ENCODE results near the gene XG. TPM values are rescaled to one million over a fixed set of nuclear protein-coding genes. Genes with fewer than 3 reads are reported as not detected.
A peak's percentile ranks its signal among the peaks of the same experiment; 100 is the strongest.

The XG gene
- total and polyA plus RNA-seq, 4 donors, result 0.21 to 0.71 (median 0.39) TPM

GRCh38 chrX:2781226-2781571, 29.4 kb downstream of the XG start:
- TF ChIP-seq CTCF (IDR thresholded peaks at IDR 0.05; ENCODE audit: control extremely low read depth, extremely low read depth), result no peak
- no peak overlapping the region for H3K9ac ChIP-seq (ENCODE audit: insufficient read depth in 1 of 2, low read length in 2 of 2)
- no peaks in the 10 kb centered on the region for H3K36me3 ChIP-seq (ENCODE audit: control insufficient read depth in 4 of 4, insufficient read depth in 4 of 4, low read length in 4 of 4)
- 83 to 94% methylated on average over 1 of the region's 1 CpG for WGBS, 2 donors
- no peak for DNase-seq
- no peak overlapping the region for H3K27ac ChIP-seq (ENCODE audit: low read depth in 1 of 2, low read length in 1 of 2)
- ATAC-seq (ENCODE audit: insufficient read depth, low FRiP score), result no peak
- no peaks in the 10 kb centered on the region for H3K4me1 ChIP-seq (ENCODE audit: control insufficient read depth in 5 of 5, insufficient read depth in 5 of 5, low read length in 5 of 5)
- peaks cover 0 to 21% (median 16%) of the 10 kb centered on the region in 3 donors for H3K27me3 ChIP-seq (ENCODE audit: control insufficient read depth in 3 of 3, insufficient read depth in 3 of 3, low read length in 2 of 3)
- no peak overlapping the region for H3K4me3 ChIP-seq
- no peaks in the 10 kb centered on the region for H3K9me3 ChIP-seq (ENCODE audit: control insufficient read depth in 4 of 4, insufficient read depth in 3 of 4, low read length in 3 of 4)

GRCh38 chrX:2781698-2782097, 29.9 kb downstream of the XG start:
- ATAC-seq (ENCODE audit: insufficient read depth, low FRiP score) (no peak), DNase-seq (peak in 1 of 3 donors; percentile 34)
- peaks cover 0 to 21% (median 16%) of the 10 kb centered on the region in 3 donors for H3K27me3 ChIP-seq (ENCODE audit: control insufficient read depth in 3 of 3, insufficient read depth in 3 of 3, low read length in 2 of 3)
- H3K9me3 ChIP-seq (ENCODE audit: control insufficient read depth in 4 of 4, insufficient read depth in 3 of 4, low read length in 3 of 4), result no peaks in the 10 kb centered on the region
- H3K4me1 ChIP-seq (ENCODE audit: control insufficient read depth in 5 of 5, insufficient read depth in 5 of 5, low read length in 5 of 5), result no peaks in the 10 kb centered on the region
- 23 to 37% methylated on average over 6 of the region's 6 CpGs for WGBS, 2 donors
- H3K4me3 ChIP-seq, result no peak overlapping the region
- no peak overlapping the region for H3K27ac ChIP-seq (ENCODE audit: low read depth in 1 of 2, low read length in 1 of 2)
- no peak for TF ChIP-seq CTCF (IDR thresholded peaks at IDR 0.05; ENCODE audit: control extremely low read depth, extremely low read depth)
- no peaks in the 10 kb centered on the region for H3K36me3 ChIP-seq (ENCODE audit: control insufficient read depth in 4 of 4, insufficient read depth in 4 of 4, low read length in 4 of 4)
- H3K9ac ChIP-seq (ENCODE audit: insufficient read depth in 1 of 2, low read length in 2 of 2), result no peak overlapping the region

- Histone ChIP-seq H3K36me3 (ENCODE audit: control insufficient read depth in 4 of 4, insufficient read depth in 4 of 4, low read length in 4 of 4) (no peaks in the 10 kb centered on the region), H3K4me1 (ENCODE audit: control insufficient read depth in 5 of 5, insufficient read depth in 5 of 5, low read length in 5 of 5) (no peaks in the 10 kb centered on the region), H3K9me3 (ENCODE audit: control insufficient read depth in 4 of 4, insufficient read depth in 3 of 4, low read length in 3 of 4) (peaks cover 0 to under 1% (median 0%) of the 10 kb centered on the region in 4 donors), H3K27me3 (ENCODE audit: control insufficient read depth in 3 of 3, insufficient read depth in 3 of 3, low read length in 2 of 3) (peaks cover 0 to 19% (median 19%) of the 10 kb centered on the region in 3 donors), H3K9ac (ENCODE audit: insufficient read depth in 1 of 2, low read length in 2 of 2) (no peak overlapping the region), H3K27ac (ENCODE audit: low read depth in 1 of 2, low read length in 1 of 2) (no peak overlapping the region), H3K4me3 (no peak overlapping the region)
- DNase-seq (no peak), ATAC-seq (ENCODE audit: insufficient read depth, low FRiP score) (no peak)
- no peak for TF ChIP-seq CTCF (IDR thresholded peaks at IDR 0.05; ENCODE audit: control extremely low read depth, extremely low read depth)
- WGBS, 2 donors, result 61 to 76% methylated on average over 4 of the region's 4 CpGs
Measured at GRCh38 chrX:2782171-2782570, 30.3 kb downstream of the XG start.

GRCh38 chrX:2782778-2783177, 30.9 kb downstream of the XG start:
- TF ChIP-seq CTCF (IDR thresholded peaks at IDR 0.05; ENCODE audit: control extremely low read depth, extremely low read depth), result no peak
- Histone ChIP-seq H3K27ac (ENCODE audit: low read depth in 1 of 2, low read length in 1 of 2) (no peak overlapping the region), H3K4me1 (ENCODE audit: control insufficient read depth in 5 of 5, insufficient read depth in 5 of 5, low read length in 5 of 5) (no peaks in the 10 kb centered on the region), H3K4me3 (no peak overlapping the region), H3K9ac (ENCODE audit: insufficient read depth in 1 of 2, low read length in 2 of 2) (no peak overlapping the region), H3K36me3 (ENCODE audit: control insufficient read depth in 4 of 4, insufficient read depth in 4 of 4, low read length in 4 of 4) (no peaks in the 10 kb centered on the region), H3K9me3 (ENCODE audit: control insufficient read depth in 4 of 4, insufficient read depth in 3 of 4, low read length in 3 of 4) (peaks cover 0 to 2% (median 0%) of the 10 kb centered on the region in 4 donors), H3K27me3 (ENCODE audit: control insufficient read depth in 3 of 3, insufficient read depth in 3 of 3, low read length in 2 of 3) (peaks cover 0 to 19% (median 19%) of the 10 kb centered on the region in 3 donors)
- ATAC-seq (ENCODE audit: insufficient read depth, low FRiP score), result no peak
- WGBS, 2 donors, result 69 to 79% methylated on average over 4 of the region's 4 CpGs
- DNase-seq, result no peak

All from lung (tissue), 12 donors.